Stimulated activated CD8-positive, alpha-beta memory T cell treated with anti-CD3 and anti-CD28 coated beads, Interleukin-2, amount 100 ng/mL, for 48 hours (primary cell): ENCODE measurements around the gene PKP1.

Source experiments
- DNase-seq, 2 donors: peaks; one replicate each; pipeline ENCODE4 v3.0.0-alpha.2; 2020; ENCODE audit warnings: low read depth in 2 of 2

The PKP1 gene

GRCh38 chr1:201370500-201370899 is 87.2 kb downstream of the PKP1 start:
- DNase-seq, result no peak

- no peak for DNase-seq
Measured at GRCh38 chr1:201371276-201371675, 88.0 kb downstream of the PKP1 start.

DNA sequence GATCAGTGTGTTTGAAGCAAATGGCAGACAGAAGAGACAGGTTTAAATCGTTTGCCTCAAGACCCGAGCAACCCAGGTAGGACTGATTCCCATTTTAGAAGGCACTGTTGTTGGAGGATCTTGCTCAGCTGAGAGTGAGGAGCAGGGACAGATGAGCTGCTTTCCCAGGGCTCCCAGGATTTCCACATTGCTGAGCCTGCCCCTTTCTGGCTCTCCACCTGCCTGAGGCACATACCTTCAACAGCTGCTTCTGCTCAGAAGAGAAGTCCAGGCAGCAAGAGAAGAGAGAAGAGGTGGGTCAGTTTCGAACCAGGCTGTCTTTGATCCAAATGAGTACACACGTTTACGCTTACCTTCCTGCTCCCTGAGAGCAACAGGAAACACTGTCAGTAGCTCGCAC is 88.5 kb downstream of the PKP1 start:
- DNase-seq, result no peak

DNA sequence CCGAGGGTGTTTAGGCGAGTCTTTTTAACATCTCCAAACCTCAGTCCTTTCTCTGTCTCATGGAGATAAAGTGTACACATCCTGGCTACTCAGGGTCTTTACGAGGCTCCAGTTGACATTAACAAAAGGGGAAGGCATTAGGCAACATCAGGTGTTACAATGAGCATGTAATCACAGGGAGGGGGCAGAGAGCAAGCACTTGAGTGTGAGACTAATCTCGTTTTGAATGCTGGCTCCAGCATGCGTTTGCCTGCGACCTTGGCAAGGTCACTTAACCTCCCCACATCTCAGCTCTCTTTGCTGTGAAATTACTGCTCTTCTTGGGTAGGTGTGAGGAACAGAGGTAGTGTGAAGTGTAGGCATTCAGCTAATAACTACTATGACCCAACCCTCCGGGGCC is 91.1 kb downstream of the PKP1 start:
- no peak for DNase-seq

DNA sequence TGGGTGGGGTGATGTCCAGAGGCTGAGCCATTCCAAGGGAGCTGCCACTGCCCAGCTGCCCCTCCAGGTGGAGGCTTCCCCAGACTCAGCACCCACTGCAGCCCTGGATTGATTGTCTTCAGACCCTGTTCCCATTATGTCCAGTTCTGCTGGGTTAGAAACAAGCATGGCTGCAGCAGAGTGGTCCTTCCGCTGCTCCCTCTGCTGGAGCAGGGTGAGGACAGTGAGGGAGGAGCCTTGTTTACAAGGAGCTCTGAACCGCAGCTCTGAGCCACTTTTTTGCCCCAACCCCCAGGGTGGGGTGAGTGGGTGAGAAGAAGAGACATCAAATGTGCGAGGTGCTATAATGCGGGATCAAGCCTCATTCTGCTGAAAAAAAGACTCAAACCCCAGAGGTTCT is 91.9 kb downstream of the PKP1 start:
- no peak for DNase-seq

GRCh38 chr1:201376107-201376463 is 92.8 kb downstream of the PKP1 start:
- DNase-seq, result no peak

GRCh38 chr1:201376464-201377374 is 93.4 kb downstream of the PKP1 start:
- DNase-seq, result no peak

DNA sequence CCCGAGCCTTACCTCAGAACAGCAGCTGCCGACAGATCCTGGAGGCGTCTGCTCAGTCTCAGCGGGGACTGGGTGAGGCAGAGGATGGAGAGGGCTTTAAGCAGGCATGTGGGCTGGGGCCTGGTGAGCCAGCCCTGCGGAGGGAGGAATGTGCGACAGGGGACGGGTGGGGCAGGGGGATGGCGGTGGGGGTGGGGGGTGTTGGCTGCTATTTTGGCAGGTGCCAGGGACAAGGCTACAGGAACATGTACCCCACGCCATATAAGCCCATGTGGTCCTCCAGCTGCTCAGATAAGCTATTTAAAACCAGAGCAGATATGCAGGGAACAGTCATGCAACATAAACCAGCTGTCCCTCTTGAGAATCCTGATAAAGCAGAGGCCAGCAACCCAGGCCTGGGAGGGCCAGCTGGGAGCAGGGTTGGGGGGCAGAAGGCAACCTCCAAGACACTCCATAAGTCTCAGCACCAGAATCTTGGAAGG is 94.3 kb downstream of the PKP1 start, which contains the start of gene TNNT2:
Gene TNNT2 (minus strand): TSS at position 70 of the 482 bp plus-strand sequence. CDS start 4,426 bp downstream, outside the sequence.
- DNase-seq, result no peak

- DNase-seq, result no peak
Measured at GRCh38 chr1:201378804-201379203, 95.5 kb downstream of the PKP1 start.

DNA sequence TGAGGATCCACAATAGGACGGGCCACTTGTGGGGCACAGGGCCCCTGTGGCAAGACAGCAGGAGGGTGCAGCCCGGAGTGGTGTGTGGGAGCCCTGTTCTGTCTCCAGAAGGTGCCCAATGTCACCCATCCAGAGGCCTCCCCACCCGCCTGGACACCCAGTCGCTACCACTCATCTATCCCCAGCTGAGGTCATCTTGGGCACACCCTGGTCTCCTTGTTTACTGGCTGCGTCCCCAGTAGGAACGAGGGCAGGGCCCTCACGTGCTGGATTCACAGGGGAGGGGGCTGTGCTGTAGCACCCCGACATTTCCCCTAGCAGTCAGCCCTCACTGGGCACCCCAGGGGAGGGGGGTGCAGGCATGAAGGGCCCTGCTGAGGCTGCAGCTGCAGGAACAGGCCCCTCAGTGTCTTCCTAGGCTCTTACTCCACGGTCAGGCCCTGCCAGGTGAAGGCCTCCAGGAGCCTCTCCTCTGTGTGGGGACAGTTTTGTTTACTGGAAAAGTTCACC is 96.5 kb downstream of the PKP1 start:
- no peak for DNase-seq

DNA sequence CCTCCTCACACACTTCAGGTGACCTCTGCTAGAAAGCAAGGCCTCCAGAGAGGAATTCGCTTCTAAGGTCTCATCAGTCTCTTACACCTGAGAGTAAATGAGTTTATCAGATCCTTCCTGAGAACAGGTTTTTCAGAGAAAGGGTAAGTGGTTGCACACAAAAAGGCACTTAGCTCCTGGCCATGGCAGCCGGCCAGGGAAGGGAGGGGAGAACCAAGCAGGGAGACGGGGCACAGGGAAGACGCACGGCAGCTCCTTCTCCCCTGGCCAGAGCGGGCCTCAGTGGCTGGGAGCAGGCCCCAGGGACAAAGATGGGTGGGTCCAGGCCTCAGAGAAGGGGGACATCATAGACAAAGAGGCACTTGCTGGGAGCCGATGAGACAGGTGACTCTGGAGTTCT is 97.8 kb downstream of the PKP1 start:
- no peak for DNase-seq
